Measurements from ENCODE around the gene GPR158.

DNA sequence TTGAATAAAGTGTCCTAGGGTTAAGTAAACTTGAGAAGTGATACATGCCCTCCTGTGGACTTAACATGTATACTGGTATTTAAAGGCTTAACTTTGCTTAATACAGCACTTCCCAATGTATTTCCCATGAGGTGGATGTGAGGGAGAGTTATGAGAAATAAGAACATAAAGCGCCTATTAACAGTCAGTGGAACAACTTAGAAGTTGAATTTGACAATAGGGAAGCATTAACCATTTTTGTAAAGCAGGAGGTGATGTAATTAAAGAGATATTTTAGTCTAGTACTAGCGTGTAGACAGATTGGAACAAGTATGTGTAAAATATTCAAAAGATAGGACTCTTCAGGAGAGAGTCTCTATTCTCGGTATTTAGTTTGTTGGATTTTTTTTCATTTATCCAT lies 322.4 kb downstream of the GPR158 start:
- no peak for TF ChIP-seq GATA2 (IDR thresholded peaks at IDR 0.05; ENCODE audit: low read depth, low read length)
- no peak for TF ChIP-seq GATA3 (IDR thresholded peaks at IDR 0.05; ENCODE audit: low read depth, low read length)
